ENCODE measurements around the gene FRMPD3.

The FRMPD3 gene

DNA sequence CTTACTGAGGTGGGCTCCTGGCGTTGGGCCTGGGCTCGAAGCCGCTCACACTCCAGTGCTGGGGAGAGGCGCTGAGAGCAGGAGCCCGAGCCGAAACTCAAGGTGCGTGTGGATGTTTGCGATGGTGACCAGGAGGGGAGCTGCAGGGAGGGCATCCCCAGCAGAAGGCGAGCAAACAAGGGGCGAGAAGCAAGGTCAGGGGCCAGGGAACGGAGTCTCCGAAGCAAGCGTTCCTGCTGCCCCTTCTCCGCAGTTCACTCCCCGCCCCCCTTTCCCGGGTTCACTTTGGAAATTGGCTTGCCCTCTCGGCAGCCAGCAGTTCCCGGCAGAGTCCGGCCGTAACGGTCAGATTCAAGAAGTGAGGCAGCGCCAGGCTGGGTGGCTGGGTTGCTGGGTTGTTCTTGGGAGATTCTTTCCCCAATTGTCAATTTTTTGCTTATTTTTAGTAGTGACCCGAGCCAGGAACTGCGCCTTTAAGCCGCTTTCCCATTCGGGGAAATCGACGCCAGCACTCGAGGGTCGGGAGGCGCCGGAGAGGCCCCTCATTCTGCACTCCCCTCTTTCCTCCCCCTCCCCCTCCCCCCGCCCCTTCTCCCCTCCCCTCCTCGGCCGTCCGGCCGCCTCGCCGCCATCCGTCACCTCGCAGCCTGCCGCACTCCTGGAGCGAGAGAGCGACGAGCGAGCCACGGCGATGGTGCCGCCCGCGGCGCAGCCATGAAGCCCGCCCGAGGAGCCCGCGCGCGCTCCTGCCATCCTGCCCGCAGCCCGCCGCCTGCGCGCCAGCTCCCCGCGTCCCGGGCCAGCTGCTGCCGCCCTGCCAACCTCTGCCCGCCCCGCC is at the start of gene FRMPD3 (continued):
- TF ChIP-seq HOXD13 (CRISPR knock-in tag; IDR thresholded peaks at IDR 0.05; ENCODE audit: borderline replicate concordance) (no peak), GLIS2 (tag by site-specific recombination; IDR thresholded peaks at IDR 0.05) (peak; percentile 57; the same call in 1 of the 2 replicates), ZNF544 (tag by site-specific recombination; IDR thresholded peaks at IDR 0.05) (no peak), ZNF37A (tag by site-specific recombination; IDR thresholded peaks at IDR 0.05) (no peak), ZBTB48 (tag by site-specific recombination; IDR thresholded peaks at IDR 0.05) (peak; percentile 59; the same call in 1 of the 2 replicates)
- TF ChIP-seq, protein P1, sequence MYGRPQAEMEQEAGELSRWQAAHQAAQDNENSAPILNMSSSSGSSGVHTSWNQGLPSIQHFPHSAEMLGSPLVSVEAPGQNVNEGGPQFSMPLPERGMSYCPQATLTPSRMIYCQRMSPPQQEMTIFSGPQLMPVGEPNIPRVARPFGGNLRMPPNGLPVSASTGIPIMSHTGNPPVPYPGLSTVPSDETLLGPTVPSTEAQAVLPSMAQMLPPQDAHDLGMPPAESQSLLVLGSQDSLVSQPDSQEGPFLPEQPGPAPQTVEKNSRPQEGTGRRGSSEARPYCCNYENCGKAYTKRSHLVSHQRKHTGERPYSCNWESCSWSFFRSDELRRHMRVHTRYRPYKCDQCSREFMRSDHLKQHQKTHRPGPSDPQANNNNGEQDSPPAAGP (tag by site-specific recombination; IDR thresholded peaks at IDR 0.05), result no peak

DNA sequence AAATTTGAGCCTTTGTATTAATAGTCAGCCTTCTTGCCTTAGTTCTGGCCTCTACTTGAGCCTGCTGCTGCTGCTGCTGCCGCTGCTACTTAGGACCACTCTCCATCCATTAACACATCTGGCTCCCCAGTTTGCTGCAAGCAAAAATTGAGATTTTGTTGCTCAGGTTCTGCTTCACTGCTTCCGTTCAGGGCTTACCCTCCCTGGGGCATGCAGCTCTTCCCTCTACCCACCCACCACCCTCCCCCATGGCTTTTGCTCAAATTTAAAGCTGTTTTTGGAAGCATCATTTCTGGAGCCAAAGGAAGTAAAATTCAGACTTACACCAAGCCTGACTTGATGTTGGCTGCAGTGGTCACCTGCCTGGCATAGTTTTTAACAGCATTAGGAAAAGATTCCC is 28.9 kb upstream of the FRMPD3 start:
- TF ChIP-seq, protein P2, sequence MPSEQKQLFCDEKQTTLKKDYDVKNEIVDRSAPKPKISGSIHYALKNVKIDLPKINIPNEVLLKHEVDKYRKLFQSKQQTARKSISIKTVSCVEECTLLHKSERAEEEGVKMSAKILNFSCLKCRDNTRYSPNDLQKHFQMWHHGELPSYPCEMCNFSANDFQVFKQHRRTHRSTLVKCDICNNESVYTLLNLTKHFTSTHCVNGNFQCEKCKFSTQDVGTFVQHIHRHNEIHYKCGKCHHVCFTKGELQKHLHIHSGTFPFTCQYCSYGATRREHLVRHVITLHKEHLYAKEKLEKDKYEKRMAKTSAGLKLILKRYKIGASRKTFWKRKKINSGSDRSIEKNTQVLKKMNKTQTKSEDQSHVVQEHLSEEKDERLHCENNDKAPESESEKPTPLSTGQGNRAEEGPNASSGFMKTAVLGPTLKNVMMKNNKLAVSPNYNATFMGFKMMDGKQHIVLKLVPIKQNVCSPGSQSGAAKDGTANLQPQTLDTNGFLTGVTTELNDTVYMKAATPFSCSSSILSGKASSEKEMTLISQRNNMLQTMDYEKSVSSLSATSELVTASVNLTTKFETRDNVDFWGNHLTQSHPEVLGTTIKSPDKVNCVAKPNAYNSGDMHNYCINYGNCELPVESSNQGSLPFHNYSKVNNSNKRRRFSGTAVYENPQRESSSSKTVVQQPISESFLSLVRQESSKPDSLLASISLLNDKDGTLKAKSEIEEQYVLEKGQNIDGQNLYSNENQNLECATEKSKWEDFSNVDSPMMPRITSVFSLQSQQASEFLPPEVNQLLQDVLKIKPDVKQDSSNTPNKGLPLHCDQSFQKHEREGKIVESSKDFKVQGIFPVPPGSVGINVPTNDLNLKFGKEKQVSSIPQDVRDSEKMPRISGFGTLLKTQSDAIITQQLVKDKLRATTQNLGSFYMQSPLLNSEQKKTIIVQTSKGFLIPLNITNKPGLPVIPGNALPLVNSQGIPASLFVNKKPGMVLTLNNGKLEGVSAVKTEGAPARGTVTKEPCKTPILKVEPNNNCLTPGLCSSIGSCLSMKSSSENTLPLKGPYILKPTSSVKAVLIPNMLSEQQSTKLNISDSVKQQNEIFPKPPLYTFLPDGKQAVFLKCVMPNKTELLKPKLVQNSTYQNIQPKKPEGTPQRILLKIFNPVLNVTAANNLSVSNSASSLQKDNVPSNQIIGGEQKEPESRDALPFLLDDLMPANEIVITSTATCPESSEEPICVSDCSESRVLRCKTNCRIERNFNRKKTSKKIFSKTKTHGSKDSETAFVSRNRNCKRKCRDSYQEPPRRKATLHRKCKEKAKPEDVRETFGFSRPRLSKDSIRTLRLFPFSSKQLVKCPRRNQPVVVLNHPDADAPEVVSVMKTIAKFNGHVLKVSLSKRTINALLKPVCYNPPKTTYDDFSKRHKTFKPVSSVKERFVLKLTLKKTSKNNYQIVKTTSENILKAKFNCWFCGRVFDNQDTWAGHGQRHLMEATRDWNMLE (tag by site-specific recombination; conservative IDR thresholded peaks at IDR 0.05; ENCODE audit: low read depth), result no peak
- TF ChIP-seq ZNF768 (tag by site-specific recombination; IDR thresholded peaks at IDR 0.05), result no peak
- TF ChIP-seq ZNF341 (tag by site-specific recombination; IDR thresholded peaks at IDR 0.05; ENCODE audit: low read depth), result peak; percentile 63
- Histone ChIP-seq H3K9me3 (ENCODE audit: control insufficient read depth, insufficient read depth, low read depth, low read length) (no peaks in the 10 kb centered on the region), H3K4me1 (ENCODE audit: control insufficient read depth, insufficient read depth, low read length) (no peaks in the 10 kb centered on the region), H3K27ac (ENCODE audit: extremely low read depth, low read depth, low read length) (no peak overlapping the region), H3K4me3 (ENCODE audit: low read depth, low read length) (no peak overlapping the region), H3K36me3 (ENCODE audit: control insufficient read depth in 2 of 2, insufficient read depth in 1 of 2, low read length in 2 of 2) (no peaks in the 10 kb centered on the region)
- CTCF ChIA-PET, result no interaction called here
- POLR2A ChIA-PET, result no interaction called here

DNA sequence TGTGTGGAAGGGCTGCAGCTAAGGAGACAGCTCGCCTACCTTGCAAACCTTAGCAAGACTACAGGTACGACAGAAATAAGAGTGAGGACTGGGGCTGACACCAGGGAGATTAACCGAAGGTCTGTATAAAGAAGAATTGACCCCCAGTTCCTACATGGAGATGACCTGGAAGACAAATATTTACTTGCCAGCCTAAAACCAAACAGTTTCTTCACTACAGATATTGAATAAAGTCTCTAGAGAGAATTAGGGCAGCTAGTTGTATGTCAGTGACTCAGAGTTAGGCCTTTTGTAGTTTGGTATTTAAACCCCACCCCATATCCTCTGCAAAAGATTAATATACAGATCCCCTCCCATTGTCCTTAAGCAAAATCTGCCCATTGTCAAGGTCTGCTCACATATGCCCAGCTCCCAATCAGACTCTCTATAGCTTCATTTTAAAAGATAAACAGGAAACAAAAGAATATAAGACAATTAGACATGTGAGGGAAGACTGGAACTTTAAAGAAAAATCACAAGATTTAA is 28.1 kb upstream of the FRMPD3 start:
- H3K36me3 ChIP-seq (ENCODE audit: control insufficient read depth in 2 of 2, insufficient read depth in 1 of 2, low read length in 2 of 2), result no peaks in the 10 kb centered on the region
- H3K4me3 ChIP-seq (ENCODE audit: low read depth, low read length), result no peak overlapping the region
- H3K4me1 ChIP-seq (ENCODE audit: control insufficient read depth, insufficient read depth, low read length), result no peaks in the 10 kb centered on the region
- H3K9me3 ChIP-seq (ENCODE audit: control insufficient read depth, insufficient read depth, low read depth, low read length), result no peaks in the 10 kb centered on the region
- ChIA-PET CTCF (no interaction called here), POLR2A (no interaction called here)
- H3K27ac ChIP-seq (ENCODE audit: extremely low read depth, low read depth, low read length), result no peak overlapping the region
- no peak for TF ChIP-seq MZF1 (tag by site-specific recombination; IDR thresholded peaks at IDR 0.05; ENCODE audit: borderline replicate concordance)

DNA sequence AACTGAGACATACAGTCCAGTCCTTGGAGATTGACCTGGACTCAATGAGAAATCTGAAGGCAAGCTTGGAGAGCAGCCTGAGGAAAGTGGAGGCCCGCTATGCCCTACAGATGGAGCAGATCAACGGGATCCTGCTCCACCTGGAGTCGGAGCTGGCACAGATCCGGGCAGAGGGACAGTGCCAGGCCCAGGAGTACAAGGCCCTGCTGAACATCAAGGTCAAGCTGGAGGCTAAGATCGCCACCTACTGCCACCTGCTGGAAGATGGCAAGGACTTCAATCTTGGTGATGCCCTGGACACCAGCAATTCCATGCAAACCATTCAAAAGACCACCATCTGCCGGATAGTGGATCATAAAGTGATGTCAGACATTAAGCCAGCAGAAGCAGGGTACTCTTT is 20.4 kb upstream of the FRMPD3 start:
- H3K9me3 ChIP-seq (ENCODE audit: control insufficient read depth, insufficient read depth, low read depth, low read length), result no peaks in the 10 kb centered on the region
- no peaks in the 10 kb centered on the region for H3K4me1 ChIP-seq (ENCODE audit: control insufficient read depth, insufficient read depth, low read length)
- ChIA-PET POLR2A (no interaction called here), CTCF (interaction anchor here (0.6 to 1.5 kb wide), 9 partner anchors 12 to 555 kb away, joined by 3 to 5 read pairs (median 3); no protein-coding TSS in a partner anchor)
- H3K36me3 ChIP-seq (ENCODE audit: control insufficient read depth in 2 of 2, insufficient read depth in 1 of 2, low read length in 2 of 2), result no peaks in the 10 kb centered on the region
- no peak overlapping the region for H3K4me3 ChIP-seq (ENCODE audit: low read depth, low read length)
- no peak overlapping the region for H3K27ac ChIP-seq (ENCODE audit: extremely low read depth, low read depth, low read length)
- TF ChIP-seq ZNF140 (tag by site-specific recombination; IDR thresholded peaks at IDR 0.05) (peak; percentile 33; the same call in 1 of the 2 replicates), ZFP3 (tag by site-specific recombination; IDR thresholded peaks at IDR 0.05; ENCODE audit: low read depth) (no peak), ZNF654 (tag by site-specific recombination; IDR thresholded peaks at IDR 0.05; ENCODE audit: low read depth) (peak; percentile 52)
